KMS-11 (cell line): ENCODE data around the gene ZBTB38.

ENCODE experiments used
- H2AFZ ChIP-seq: fragments of 200-600 bp; sonication (generic); 2 replicates; pipeline ENCODE4 v1.6.1; 2016; ENCODE audit warnings: antibody characterized with exemption, mixed run types, low read depth
- H3K27ac ChIP-seq: fragments of 200-600 bp; sonication (generic); 2 replicates; pipeline ENCODE4 v1.6.1; 2016; ENCODE audit warnings: mild to moderate bottlenecking, mixed run types
- H3K27me3 ChIP-seq: fragments of 200-600 bp; sonication (generic); 2 replicates; pipeline ENCODE4 v1.6.1; 2017; ENCODE audit warnings: mild to moderate bottlenecking, low read depth, mixed run types, moderate library complexity; ENCODE audit not compliant: insufficient read depth
- H3K36me3 ChIP-seq: fragments of 200-600 bp; sonication (generic); 2 replicates; pipeline ENCODE4 v1.6.1; 2017; ENCODE audit warnings: mild to moderate bottlenecking, mixed run types; ENCODE audit not compliant: insufficient read depth
- H3K4me1 ChIP-seq: fragments of 200-600 bp; sonication (generic); 2 replicates; pipeline ENCODE4 v1.6.1; 2016; ENCODE audit warnings: mild to moderate bottlenecking, low read depth, mixed run types; ENCODE audit not compliant: poor library complexity, severe bottlenecking
- H3K4me2 ChIP-seq: fragments of 200-600 bp; sonication (generic); 2 replicates; pipeline ENCODE4 v1.7.0; 2016; ENCODE audit warnings: mild to moderate bottlenecking, mixed run types
- H3K4me3 ChIP-seq: fragments of 200-600 bp; sonication (generic); IDR thresholded peaks from 2 replicates; pipeline ENCODE4 v1.6.1; 2017; ENCODE audit warnings: low read depth, low read length, mixed read lengths; ENCODE audit not compliant: insufficient read depth
- H3K79me2 ChIP-seq: fragments of 200-600 bp; sonication (generic); 2 replicates; pipeline ENCODE4 v1.6.1; 2016; ENCODE audit warnings: low read depth, mixed run types; ENCODE audit not compliant: insufficient read depth
- H3K9ac ChIP-seq: fragments of 200-600 bp; sonication (generic); 2 replicates; pipeline ENCODE4 v1.6.1; 2016; ENCODE audit warnings: mild to moderate bottlenecking, mixed run types
- H4K20me1 ChIP-seq: fragments of 200-600 bp; sonication (generic); 2 replicates; pipeline ENCODE4 v1.6.1; 2016; ENCODE audit warnings: mild to moderate bottlenecking, mixed run types; ENCODE audit not compliant: insufficient read depth
- TF ChIP-seq, protein P1 (sequence below): fragments of 200-600 bp; sonication (generic); conservative IDR thresholded peaks from 2 replicates; pipeline ENCODE4 v1.6.1; 2017; ENCODE audit warnings: low read depth, mild to moderate bottlenecking, antibody characterized with exemption, low read length, moderate library complexity, mixed read lengths

The ZBTB38 gene

DNA sequence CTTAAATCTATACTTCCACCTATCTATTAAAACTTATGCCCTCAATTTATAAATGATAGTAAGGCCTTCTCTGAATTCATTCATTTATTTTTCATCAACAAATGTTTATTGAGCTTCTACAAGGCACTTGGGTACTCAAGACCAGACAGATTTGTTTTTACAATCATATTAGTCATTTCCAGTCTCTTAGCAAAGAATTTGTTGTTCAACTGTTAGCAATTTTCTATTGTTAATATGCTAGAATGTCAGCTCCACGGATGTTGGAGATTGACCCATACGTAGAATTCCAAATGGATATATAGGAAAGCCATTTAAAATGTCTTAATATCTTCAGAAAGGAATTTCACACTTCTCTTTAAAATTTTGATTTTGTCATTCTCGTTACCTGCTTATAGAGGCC is 36.7 kb downstream of the ZBTB38 start:
- H3K4me1 ChIP-seq, result peaks cover 83% of the 10 kb centered on the region
- H3K36me3 ChIP-seq, result peaks cover 61% of the 10 kb centered on the region
- no peak overlapping the region for H3K9ac ChIP-seq
- no peak overlapping the region for H3K4me3 ChIP-seq
- no peak overlapping the region for H3K4me2 ChIP-seq
- H3K27me3 ChIP-seq, result no peaks in the 10 kb centered on the region
- H3K27ac ChIP-seq, result peak overlapping the region; percentile 2; the same call in 1 of the 2 replicates
- no peak overlapping the region for H2AFZ ChIP-seq
- TF ChIP-seq, protein P1, sequence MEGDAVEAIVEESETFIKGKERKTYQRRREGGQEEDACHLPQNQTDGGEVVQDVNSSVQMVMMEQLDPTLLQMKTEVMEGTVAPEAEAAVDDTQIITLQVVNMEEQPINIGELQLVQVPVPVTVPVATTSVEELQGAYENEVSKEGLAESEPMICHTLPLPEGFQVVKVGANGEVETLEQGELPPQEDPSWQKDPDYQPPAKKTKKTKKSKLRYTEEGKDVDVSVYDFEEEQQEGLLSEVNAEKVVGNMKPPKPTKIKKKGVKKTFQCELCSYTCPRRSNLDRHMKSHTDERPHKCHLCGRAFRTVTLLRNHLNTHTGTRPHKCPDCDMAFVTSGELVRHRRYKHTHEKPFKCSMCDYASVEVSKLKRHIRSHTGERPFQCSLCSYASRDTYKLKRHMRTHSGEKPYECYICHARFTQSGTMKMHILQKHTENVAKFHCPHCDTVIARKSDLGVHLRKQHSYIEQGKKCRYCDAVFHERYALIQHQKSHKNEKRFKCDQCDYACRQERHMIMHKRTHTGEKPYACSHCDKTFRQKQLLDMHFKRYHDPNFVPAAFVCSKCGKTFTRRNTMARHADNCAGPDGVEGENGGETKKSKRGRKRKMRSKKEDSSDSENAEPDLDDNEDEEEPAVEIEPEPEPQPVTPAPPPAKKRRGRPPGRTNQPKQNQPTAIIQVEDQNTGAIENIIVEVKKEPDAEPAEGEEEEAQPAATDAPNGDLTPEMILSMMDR, result no peak
- peaks cover 4% of the 10 kb centered on the region; the same call in 1 of the 2 replicates for H4K20me1 ChIP-seq
- H3K79me2 ChIP-seq, result peaks cover 95% of the 10 kb centered on the region

DNA sequence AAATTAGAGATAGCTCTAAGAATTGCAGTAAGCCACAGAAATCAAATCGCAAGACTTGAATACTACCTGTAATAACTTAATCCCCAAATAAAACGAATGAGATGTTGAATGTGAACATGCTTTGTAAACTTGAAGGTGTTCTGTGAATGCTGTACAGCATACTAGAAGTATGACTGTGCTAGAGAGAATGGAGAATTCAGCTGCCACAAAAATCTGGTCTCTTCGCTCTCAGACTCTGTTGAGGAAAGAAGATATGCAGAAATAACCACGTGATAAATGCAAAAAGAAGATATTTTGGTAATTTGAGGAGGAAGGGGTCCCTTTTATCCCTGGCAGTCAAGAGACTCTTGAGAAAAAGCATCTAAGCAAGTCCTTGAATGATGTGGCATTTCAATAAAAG is 37.3 kb downstream of the ZBTB38 start:
- H3K36me3 ChIP-seq, result peaks cover 56% of the 10 kb centered on the region
- no peaks in the 10 kb centered on the region for H3K27me3 ChIP-seq
- peaks cover 83% of the 10 kb centered on the region for H3K4me1 ChIP-seq
- TF ChIP-seq, protein P1, result no peak
- H3K27ac ChIP-seq, result peak overlapping the region; percentile 2; the same call in 1 of the 2 replicates
- H3K4me2 ChIP-seq, result no peak overlapping the region
- peaks cover 95% of the 10 kb centered on the region for H3K79me2 ChIP-seq
- H2AFZ ChIP-seq, result no peak overlapping the region
- H4K20me1 ChIP-seq, result peaks cover 4% of the 10 kb centered on the region; the same call in 1 of the 2 replicates
- H3K9ac ChIP-seq, result no peak overlapping the region
- no peak overlapping the region for H3K4me3 ChIP-seq

DNA sequence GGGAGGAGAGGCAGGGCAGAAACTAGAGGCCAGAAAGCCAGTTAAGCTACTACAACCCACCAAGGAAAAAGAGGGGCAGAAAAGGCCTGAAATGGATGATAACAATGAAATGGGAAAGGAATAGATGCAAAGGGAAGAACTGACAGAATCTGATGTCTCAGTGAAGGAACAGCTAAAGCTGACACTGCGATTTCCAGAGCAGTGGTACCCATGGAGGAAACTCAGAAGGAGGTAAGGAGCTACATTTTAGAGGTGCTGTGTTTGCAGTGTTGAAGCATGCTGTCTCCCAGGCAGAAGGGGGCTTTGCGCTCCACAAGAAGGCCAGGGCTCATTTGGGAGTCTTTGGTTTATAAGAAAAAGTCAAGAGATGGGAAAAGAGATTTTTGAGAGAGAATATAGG is 38.0 kb downstream of the ZBTB38 start:
- Histone ChIP-seq H3K4me1 (peaks cover 83% of the 10 kb centered on the region), H3K79me2 (peaks cover 95% of the 10 kb centered on the region), H3K27ac (no peak overlapping the region; the same call in 1 of the 2 replicates), H3K9ac (no peak overlapping the region), H3K36me3 (peaks cover 52% of the 10 kb centered on the region), H4K20me1 (peaks cover 4% of the 10 kb centered on the region; the same call in 1 of the 2 replicates), H3K4me3 (no peak overlapping the region), H2AFZ (no peak overlapping the region), H3K27me3 (no peaks in the 10 kb centered on the region), H3K4me2 (no peak overlapping the region)
- TF ChIP-seq, protein P1, result no peak

DNA sequence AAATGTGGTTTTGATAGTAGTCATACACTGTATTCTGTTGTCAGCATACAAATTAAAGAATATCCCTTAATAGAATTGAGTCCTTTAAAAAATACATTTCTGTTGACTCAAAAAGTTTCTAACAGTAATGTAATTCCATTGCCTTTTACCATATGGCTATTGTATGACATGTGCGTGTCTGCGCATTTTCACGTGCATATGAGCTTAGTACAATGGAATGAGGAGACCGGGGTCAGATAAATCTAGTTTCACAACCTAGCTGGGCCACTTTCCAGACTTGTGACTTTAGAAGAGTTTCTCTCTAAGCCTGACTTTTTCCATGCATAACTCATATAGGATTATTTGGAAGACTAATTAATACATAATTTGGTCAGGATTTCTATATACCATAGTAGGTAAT is 38.7 kb downstream of the ZBTB38 start:
- Histone ChIP-seq H3K79me2 (peaks cover 95% of the 10 kb centered on the region), H3K4me2 (no peak overlapping the region), H3K4me1 (peaks cover 87% of the 10 kb centered on the region), H4K20me1 (peaks cover 4% of the 10 kb centered on the region), H3K9ac (no peak overlapping the region), H3K4me3 (no peak overlapping the region), H3K27me3 (no peaks in the 10 kb centered on the region), H2AFZ (no peak overlapping the region), H3K36me3 (peaks cover 59% of the 10 kb centered on the region), H3K27ac (no peak overlapping the region; the same call in 1 of the 2 replicates)
- TF ChIP-seq, protein P1, result no peak
